ENCODE measurements around the gene OR10K1. TPM values are rescaled to one million over a fixed set of nuclear protein-coding genes. Genes with fewer than 3 reads are reported as not detected.

OR10K1 gene
- total RNA-seq, 1 donor from 2014 or later = not detected

DNA sequence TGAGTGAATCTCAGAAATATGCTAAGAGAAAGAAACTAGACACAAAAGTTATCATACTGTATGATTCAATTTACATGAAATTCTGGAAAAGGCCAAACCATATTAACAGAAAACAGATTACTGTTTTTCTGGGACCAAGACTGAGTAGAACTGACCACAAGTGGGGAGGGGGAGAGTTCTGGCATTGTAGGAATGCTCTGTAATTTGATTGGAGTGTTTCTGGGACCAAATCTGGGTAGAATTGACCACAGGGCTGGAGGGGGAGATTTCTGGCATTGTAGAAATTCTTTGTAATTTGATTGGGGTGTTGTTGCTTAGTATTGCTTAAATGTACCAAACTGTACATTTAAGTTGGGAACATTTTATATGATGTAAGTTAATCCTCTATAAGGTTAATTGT lies 3.4 kb upstream of the OR10K1 start:
- H3K27ac ChIP-seq = no peak overlapping the region
- no peaks in the 10 kb centered on the region for H3K36me3 ChIP-seq
- no peaks in the 10 kb centered on the region for H3K9me3 ChIP-seq
- intact Hi-C loops (cut with DNase I) = no loop called here
- H3K4me1 ChIP-seq = no peaks in the 10 kb centered on the region
- no peak for DNase-seq (ENCODE audit: low spot score in 2 of 2)
- TF ChIP-seq, protein P1, sequence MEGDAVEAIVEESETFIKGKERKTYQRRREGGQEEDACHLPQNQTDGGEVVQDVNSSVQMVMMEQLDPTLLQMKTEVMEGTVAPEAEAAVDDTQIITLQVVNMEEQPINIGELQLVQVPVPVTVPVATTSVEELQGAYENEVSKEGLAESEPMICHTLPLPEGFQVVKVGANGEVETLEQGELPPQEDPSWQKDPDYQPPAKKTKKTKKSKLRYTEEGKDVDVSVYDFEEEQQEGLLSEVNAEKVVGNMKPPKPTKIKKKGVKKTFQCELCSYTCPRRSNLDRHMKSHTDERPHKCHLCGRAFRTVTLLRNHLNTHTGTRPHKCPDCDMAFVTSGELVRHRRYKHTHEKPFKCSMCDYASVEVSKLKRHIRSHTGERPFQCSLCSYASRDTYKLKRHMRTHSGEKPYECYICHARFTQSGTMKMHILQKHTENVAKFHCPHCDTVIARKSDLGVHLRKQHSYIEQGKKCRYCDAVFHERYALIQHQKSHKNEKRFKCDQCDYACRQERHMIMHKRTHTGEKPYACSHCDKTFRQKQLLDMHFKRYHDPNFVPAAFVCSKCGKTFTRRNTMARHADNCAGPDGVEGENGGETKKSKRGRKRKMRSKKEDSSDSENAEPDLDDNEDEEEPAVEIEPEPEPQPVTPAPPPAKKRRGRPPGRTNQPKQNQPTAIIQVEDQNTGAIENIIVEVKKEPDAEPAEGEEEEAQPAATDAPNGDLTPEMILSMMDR (IDR thresholded peaks at IDR 0.05) = no peak
- no peaks in the 10 kb centered on the region for H3K27me3 ChIP-seq
- no peak overlapping the region for H3K4me3 ChIP-seq

DNA sequence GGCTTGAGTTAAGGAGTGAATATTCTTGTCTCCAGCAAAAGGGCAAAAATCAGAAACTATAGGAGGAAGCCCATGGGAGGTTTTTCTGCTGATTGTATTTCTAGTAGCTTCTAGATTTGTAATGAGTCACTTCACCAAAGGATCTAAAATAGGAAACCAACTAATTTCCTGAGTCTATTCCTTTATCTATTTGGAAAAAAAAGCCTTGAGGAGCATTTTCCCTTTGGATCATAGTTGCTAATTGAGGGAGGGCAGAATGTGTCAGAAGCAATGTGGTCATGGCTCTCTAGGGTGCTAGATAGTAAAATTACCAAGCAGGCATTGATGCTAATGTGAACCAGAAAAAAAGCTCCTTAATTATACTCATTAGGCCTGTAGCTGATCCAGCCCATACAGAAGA lies 10.3 kb downstream of the OR10K1 start, which contains the start of gene OR10R2:
Gene OR10R2 (plus strand): TSS at position 301 of the 400 bp plus-strand sequence. CDS start 106 bp downstream, outside the sequence.
- no peak for DNase-seq (ENCODE audit: low spot score in 2 of 2)
- Histone ChIP-seq H3K4me1 (no peaks in the 10 kb centered on the region), H3K36me3 (no peaks in the 10 kb centered on the region), H3K9me3 (no peaks in the 10 kb centered on the region), H3K27ac (no peak within 1 kb of the TSS), H3K4me3 (no peak within 1 kb of the TSS), H3K27me3 (no peaks in the 10 kb centered on the region)
- TF ChIP-seq, protein P1 (IDR thresholded peaks at IDR 0.05) = no peak
- intact Hi-C loops (cut with DNase I) = no loop called here

DNA sequence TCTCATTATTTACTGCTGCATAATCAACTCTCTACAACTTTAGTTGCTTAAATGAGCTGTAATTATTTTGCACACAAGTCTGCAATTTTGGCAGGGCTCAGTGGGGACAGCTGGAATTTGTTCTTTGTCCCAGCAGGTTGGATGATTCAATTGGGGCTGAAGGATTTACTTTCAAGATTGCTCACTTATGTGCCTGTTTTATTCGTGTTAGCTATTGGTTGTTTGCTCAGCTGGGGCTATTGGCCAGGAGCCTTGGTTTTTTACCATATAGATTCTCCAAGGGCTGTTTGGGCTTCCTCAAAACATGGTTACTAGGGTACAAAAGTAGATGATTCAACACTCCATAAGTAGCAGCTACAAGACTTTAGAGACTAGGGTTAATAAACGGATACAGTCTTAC lies 23.8 kb downstream of the OR10K1 start:
- no peak for DNase-seq (ENCODE audit: low spot score in 2 of 2)
- TF ChIP-seq, protein P1 (IDR thresholded peaks at IDR 0.05) = no peak
- no peaks in the 10 kb centered on the region for H3K27me3 ChIP-seq
- no peak overlapping the region for H3K27ac ChIP-seq
- no peaks in the 10 kb centered on the region for H3K4me1 ChIP-seq
- no peak overlapping the region for H3K4me3 ChIP-seq
- no peaks in the 10 kb centered on the region for H3K36me3 ChIP-seq
- no peaks in the 10 kb centered on the region for H3K9me3 ChIP-seq
- intact Hi-C loops (cut with DNase I) = no loop called here

DNA sequence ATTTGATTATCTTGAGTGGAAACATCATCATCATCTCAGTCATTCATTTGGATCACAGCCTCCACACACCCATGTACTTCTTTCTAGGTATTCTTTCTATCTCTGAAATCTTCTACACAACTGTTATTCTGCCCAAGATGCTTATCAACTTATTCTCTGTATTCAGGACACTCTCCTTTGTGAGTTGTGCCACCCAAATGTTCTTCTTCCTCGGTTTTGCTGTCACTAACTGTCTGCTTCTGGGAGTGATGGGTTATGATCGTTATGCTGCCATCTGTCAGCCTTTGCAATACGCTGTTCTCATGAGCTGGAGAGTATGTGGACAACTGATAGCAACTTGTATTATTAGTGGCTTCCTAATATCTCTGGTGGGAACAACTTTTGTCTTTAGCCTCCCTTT lies 29.7 kb downstream of the OR10K1 start:
- no peak for DNase-seq (ENCODE audit: low spot score in 2 of 2)
- TF ChIP-seq, protein P1 (IDR thresholded peaks at IDR 0.05) = no peak
- H3K36me3 ChIP-seq = no peaks in the 10 kb centered on the region
- H3K27ac ChIP-seq = no peak overlapping the region
- no peak overlapping the region for H3K4me3 ChIP-seq
- H3K9me3 ChIP-seq = no peaks in the 10 kb centered on the region
- no peaks in the 10 kb centered on the region for H3K4me1 ChIP-seq
- no peaks in the 10 kb centered on the region for H3K27me3 ChIP-seq
- intact Hi-C loops (cut with DNase I) = no loop called here

DNA sequence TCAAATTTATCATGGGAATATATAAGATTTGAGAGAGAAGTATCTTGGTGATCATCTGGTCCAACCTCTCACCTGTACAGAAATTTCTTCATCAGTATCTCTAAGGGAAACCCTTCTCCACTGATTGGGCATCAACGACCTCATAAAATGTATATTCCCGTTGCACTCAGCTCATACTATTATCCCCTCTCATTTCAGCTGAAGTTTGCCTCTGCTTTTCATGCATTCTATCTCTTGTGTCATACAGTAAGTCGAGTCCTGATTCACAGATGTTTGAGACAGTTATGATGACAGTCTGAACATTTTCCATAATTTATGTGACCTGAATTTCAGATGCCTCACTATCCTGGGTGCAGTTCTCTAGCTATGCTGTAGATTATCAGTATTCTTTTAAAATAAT lies 31.4 kb downstream of the OR10K1 start:
- TF ChIP-seq, protein P1 (IDR thresholded peaks at IDR 0.05) = no peak
- DNase-seq (ENCODE audit: low spot score in 2 of 2) = no peak
- Histone ChIP-seq H3K27me3 (no peaks in the 10 kb centered on the region), H3K9me3 (no peaks in the 10 kb centered on the region), H3K36me3 (no peaks in the 10 kb centered on the region), H3K27ac (no peak overlapping the region), H3K4me3 (no peak overlapping the region), H3K4me1 (no peaks in the 10 kb centered on the region)
- intact Hi-C loops (cut with DNase I) = no loop called here

DNA sequence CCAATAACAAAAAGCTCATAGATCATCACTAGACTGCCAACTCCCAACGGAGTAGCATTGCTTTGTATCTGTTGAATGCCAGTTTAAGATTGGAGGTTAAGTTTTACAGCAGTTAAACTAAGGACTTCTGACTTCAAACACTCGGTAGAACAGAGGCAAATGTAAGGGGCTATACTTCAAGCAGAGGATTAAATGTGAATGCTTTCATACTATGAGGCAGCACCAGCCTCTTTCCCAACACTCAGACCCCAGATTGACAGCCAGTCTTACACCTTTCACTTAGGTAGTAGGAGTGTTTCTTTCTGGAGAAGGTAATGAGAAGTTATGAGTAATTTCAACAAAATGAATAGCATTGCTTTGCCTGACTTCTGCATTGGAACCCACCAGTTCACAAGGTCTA lies 33.2 kb downstream of the OR10K1 start:
- Histone ChIP-seq H3K27me3 (no peaks in the 10 kb centered on the region), H3K27ac (no peak overlapping the region), H3K9me3 (no peaks in the 10 kb centered on the region), H3K4me1 (no peaks in the 10 kb centered on the region), H3K36me3 (no peaks in the 10 kb centered on the region), H3K4me3 (no peak overlapping the region)
- TF ChIP-seq, protein P1 (IDR thresholded peaks at IDR 0.05) = no peak
- DNase-seq (ENCODE audit: low spot score in 2 of 2) = no peak
- intact Hi-C loops (cut with DNase I) = no loop called here

Measured in ascending aorta (tissue), 2 donors.